OCI-LY3 (cell line): ENCODE data around the gene SDSL.

Experiments used
- H2AFZ ChIP-seq: fragments of 200-600, 300-600 bp; shearing (Covaris generic); 2 replicates; pipeline ENCODE4 v1.6.0; 2014; ENCODE audit warnings: antibody characterized with exemption, low read depth, low read length
- H3K27ac ChIP-seq: fragments of 200-600, 300-600 bp; sonication (generic); 2 replicates; pipeline ENCODE4 v1.5.1; 2014; ENCODE audit warnings: mild to moderate bottlenecking, low read length, moderate library complexity, mixed read lengths
- H3K27me3 ChIP-seq: fragments of 200-600, 300-600 bp; sonication (generic); 2 replicates; pipeline ENCODE4 v1.6.1; 2014; ENCODE audit warnings: low read depth, low read length, mixed read lengths
- H3K36me3 ChIP-seq: fragments of 200-600, 300-600 bp; sonication (generic); replicated peaks from 2 replicates; pipeline ENCODE3; 2014; ENCODE audit warnings: low read depth, low read length, mixed read lengths
- H3K4me1 ChIP-seq: fragments of 300-600, 200-600 bp; sonication (generic); 2 replicates; pipeline ENCODE4 v1.6.1; 2014; ENCODE audit warnings: low read length, mixed read lengths
- H3K4me2 ChIP-seq: fragments of 200-600, 300-600 bp; sonication (generic); 2 replicates; pipeline ENCODE4 v1.6.1; 2014; ENCODE audit warnings: low read length, mixed read lengths
- H3K4me3 ChIP-seq: fragments of 300-600, 200-600 bp; sonication (generic); 2 replicates; pipeline ENCODE4 v1.5.1; 2014; ENCODE audit warnings: antibody characterized with exemption, mild to moderate bottlenecking, low read length, moderate library complexity
- H3K79me2 ChIP-seq: fragments of 300-600, 200-600 bp; shearing (Covaris generic); 2 replicates; pipeline ENCODE4 v1.6.1; 2014; ENCODE audit warnings: mild to moderate bottlenecking, low read length, mixed read lengths
- H3K9ac ChIP-seq: fragments of 300-600, 200-600 bp; shearing (Covaris generic); 2 replicates; pipeline ENCODE4 v1.6.0; 2014; ENCODE audit warnings: mild to moderate bottlenecking, low read length, moderate library complexity
- H3K9me3 ChIP-seq: fragments of 200-600, 300-600 bp; shearing (Covaris generic); 2 replicates; pipeline ENCODE4 v1.6.1; 2014; ENCODE audit warnings: low read length, mixed read lengths; ENCODE audit not compliant: insufficient read depth
- H4K20me1 ChIP-seq: fragments of 200-600, 300-600 bp; sonication (generic); 2 replicates; pipeline ENCODE4 v1.6.1; 2016; ENCODE audit warnings: low read length, mixed read lengths; ENCODE audit not compliant: insufficient read depth
- CTCF ChIP-seq: fragments of 200-600, 300-600 bp; sonication (generic); IDR thresholded peaks from 2 replicates; pipeline ENCODE4 v1.5.1; 2014; ENCODE audit warnings: antibody characterized with exemption, low read length, low read depth
- EZH2phosphoT487 ChIP-seq: fragments of 200-600 bp; shearing (Covaris generic); IDR thresholded peaks from 2 replicates; pipeline ENCODE4 v1.6.1; 2018; ENCODE audit warnings: antibody characterized with exemption, mixed run types, low read depth

The SDSL gene

GRCh38 chr12:113399490-113399889 lies 22.7 kb upstream of the SDSL start:
- H3K79me2 ChIP-seq = no peaks in the 10 kb centered on the region
- H3K27me3 ChIP-seq = peaks cover 2% of the 10 kb centered on the region; the same call in 1 of the 2 replicates
- no peak overlapping the region for H3K4me2 ChIP-seq
- H3K9me3 ChIP-seq = no peaks in the 10 kb centered on the region
- H3K9ac ChIP-seq = no peak overlapping the region
- no peaks in the 10 kb centered on the region for H4K20me1 ChIP-seq
- H3K4me3 ChIP-seq = no peak overlapping the region
- H3K27ac ChIP-seq = no peak overlapping the region
- H3K36me3 ChIP-seq = no peaks in the 10 kb centered on the region
- no peak overlapping the region for H2AFZ ChIP-seq
- peaks cover 11% of the 10 kb centered on the region for H3K4me1 ChIP-seq
- no peak for TF ChIP-seq CTCF
- TF ChIP-seq EZH2phosphoT487 = no peak

- Histone ChIP-seq H3K9ac (no peak overlapping the region), H3K27ac (no peak overlapping the region), H3K4me1 (peaks cover 14% of the 10 kb centered on the region), H3K79me2 (no peaks in the 10 kb centered on the region), H2AFZ (no peak overlapping the region), H3K4me3 (no peak overlapping the region), H3K27me3 (peaks cover 5% of the 10 kb centered on the region; the same call in 1 of the 2 replicates), H3K9me3 (no peaks in the 10 kb centered on the region), H3K36me3 (no peaks in the 10 kb centered on the region), H4K20me1 (no peaks in the 10 kb centered on the region), H3K4me2 (no peak overlapping the region)
- no peak for TF ChIP-seq CTCF
- no peak for TF ChIP-seq EZH2phosphoT487
These were observed 21.8 kb upstream of the SDSL start for GRCh38 chr12:113400362-113400761.

- Histone ChIP-seq H3K27ac (no peak overlapping the region), H3K27me3 (peaks cover 5% of the 10 kb centered on the region; the same call in 1 of the 2 replicates), H3K4me1 (peaks cover 19% of the 10 kb centered on the region), H3K4me2 (no peak overlapping the region), H3K79me2 (no peaks in the 10 kb centered on the region), H3K9ac (no peak overlapping the region), H4K20me1 (no peaks in the 10 kb centered on the region), H2AFZ (no peak overlapping the region), H3K4me3 (no peak overlapping the region), H3K9me3 (no peaks in the 10 kb centered on the region), H3K36me3 (no peaks in the 10 kb centered on the region)
- no peak for TF ChIP-seq EZH2phosphoT487
- no peak for TF ChIP-seq CTCF
These were observed 20.8 kb upstream of the SDSL start for GRCh38 chr12:113401066-113402000.

- Histone ChIP-seq H3K36me3 (no peaks in the 10 kb centered on the region), H3K27ac (no peak overlapping the region), H3K9me3 (no peaks in the 10 kb centered on the region), H3K4me1 (peaks cover 19% of the 10 kb centered on the region), H3K4me3 (no peak overlapping the region), H3K9ac (no peak overlapping the region), H2AFZ (no peak overlapping the region), H3K27me3 (peaks cover 4% of the 10 kb centered on the region; the same call in 1 of the 2 replicates), H3K79me2 (no peaks in the 10 kb centered on the region), H3K4me2 (no peak overlapping the region), H4K20me1 (no peaks in the 10 kb centered on the region)
- no peak for TF ChIP-seq EZH2phosphoT487
- no peak for TF ChIP-seq CTCF
These were observed 19.5 kb upstream of the SDSL start for GRCh38 chr12:113402586-113403260.
